Esophagus muscularis mucosa (tissue), 4 donors: ENCODE results near the gene FZD10. TPM values are rescaled to one million over a fixed set of nuclear protein-coding genes. Genes with fewer than 3 reads are reported as not detected.
A peak's percentile ranks its signal among the peaks of the same experiment; 100 is the strongest.

Experiments
- DNase-seq: peaks from one replicate; pipeline ENCODE4 v3.0.0-alpha.2; 2017; ENCODE audit errors: extremely low spot score
- H3K27ac ChIP-seq, 4 donors: fragments of 200-600 bp; sonication (generic); replicated peaks in 1 of 4; 1 replicate in 3 of 4; 2 replicates in 1 of 4; pipeline ENCODE4 v1.5.1; 2016 to 2019; ENCODE audit warnings: mild to moderate bottlenecking in 1 of 4
- H3K27me3 ChIP-seq, 4 donors: fragments of 200-600 bp; sonication (generic); one replicate each; pipeline versions ENCODE4 v1.5.1 to v1.6.0; 2016 to 2019
- H3K36me3 ChIP-seq, 4 donors: fragments of 200-600 bp; sonication (generic); one replicate each; pipeline ENCODE4 v1.5.1; 2016 to 2019
- H3K4me1 ChIP-seq, 4 donors: fragments of 200-600 bp; sonication (generic); one replicate each; pipeline ENCODE4 v1.5.1; 2016 to 2019
- H3K4me3 ChIP-seq, 4 donors: fragments of 200-600 bp; sonication (generic); 1 replicate in 2 of 4; 2 replicates in 2 of 4; pipeline ENCODE4 v1.5.1; 2016 to 2019; ENCODE audit warnings: mild to moderate bottlenecking in 4 of 4, moderate library complexity in 1 of 4
- H3K9me3 ChIP-seq, 4 donors: fragments of 200-600 bp; sonication (generic); 1 replicate in 3 of 4; 2 replicates in 1 of 4; pipeline ENCODE4 v1.5.1; 2016 to 2019
- EP300 ChIP-seq: sonication (generic); formaldehyde crosslinking; IDR thresholded peaks from one replicate; pipeline ENCODE4 v1.6.1; 2017; ENCODE audit warnings: antibody characterized with exemption
- POLR2A ChIP-seq: fragments of 450-650 bp; IDR thresholded peaks from one replicate; pipeline ENCODE4 v1.6.1; 2017; ENCODE audit warnings: antibody characterized with exemption, moderate library complexity, mild to moderate bottlenecking, low read depth
- POLR2AphosphoS5 ChIP-seq, 2 donors: sonication (generic); formaldehyde crosslinking; IDR thresholded peaks; one replicate each; pipeline ENCODE4 v1.6.1; 2017; ENCODE audit warnings: antibody characterized with exemption in 2 of 2
- WGBS: methylation state at CpG from one replicate; pipeline ENCODE4 v1.1.5; 2018; 5-methylcytosine and 5-hydroxymethylcytosine counted together
- intact Hi-C: fragments of 100-400 bp; cut with DNase I; formaldehyde crosslinking; loops from one replicate; pipeline ENCODE4 v1.15.1; 2023
- total RNA-seq, 4 donors: library from RNA; depleted of rRNA; stranded (reverse); fragments of >200 nt; gene quantifications; one replicate each; pipeline versions ENCODE4 v1.1.0 to v1.2.1, GENCODE V29; 2016
- TF ChIP-seq, protein P1 (sequence below), 3 experiments: fragments of 200-600 bp in 2 of 3; fragments of 450-650 bp in 1 of 3; sonication (generic) in 2 of 3; IDR thresholded peaks; one replicate each; pipeline ENCODE4 v1.5.1; 2017 to 2019; ENCODE audit warnings: antibody characterized with exemption in 3 of 3, mild to moderate bottlenecking in 2 of 3, moderate library complexity in 1 of 3

Gene FZD10, protein sequence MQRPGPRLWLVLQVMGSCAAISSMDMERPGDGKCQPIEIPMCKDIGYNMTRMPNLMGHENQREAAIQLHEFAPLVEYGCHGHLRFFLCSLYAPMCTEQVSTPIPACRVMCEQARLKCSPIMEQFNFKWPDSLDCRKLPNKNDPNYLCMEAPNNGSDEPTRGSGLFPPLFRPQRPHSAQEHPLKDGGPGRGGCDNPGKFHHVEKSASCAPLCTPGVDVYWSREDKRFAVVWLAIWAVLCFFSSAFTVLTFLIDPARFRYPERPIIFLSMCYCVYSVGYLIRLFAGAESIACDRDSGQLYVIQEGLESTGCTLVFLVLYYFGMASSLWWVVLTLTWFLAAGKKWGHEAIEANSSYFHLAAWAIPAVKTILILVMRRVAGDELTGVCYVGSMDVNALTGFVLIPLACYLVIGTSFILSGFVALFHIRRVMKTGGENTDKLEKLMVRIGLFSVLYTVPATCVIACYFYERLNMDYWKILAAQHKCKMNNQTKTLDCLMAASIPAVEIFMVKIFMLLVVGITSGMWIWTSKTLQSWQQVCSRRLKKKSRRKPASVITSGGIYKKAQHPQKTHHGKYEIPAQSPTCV
- total RNA-seq: 1 to 10 TPM in 2 of 4 donors, under 1 TPM in 2; 0.42 to 1.5 (median 1.0) TPM

DNA sequence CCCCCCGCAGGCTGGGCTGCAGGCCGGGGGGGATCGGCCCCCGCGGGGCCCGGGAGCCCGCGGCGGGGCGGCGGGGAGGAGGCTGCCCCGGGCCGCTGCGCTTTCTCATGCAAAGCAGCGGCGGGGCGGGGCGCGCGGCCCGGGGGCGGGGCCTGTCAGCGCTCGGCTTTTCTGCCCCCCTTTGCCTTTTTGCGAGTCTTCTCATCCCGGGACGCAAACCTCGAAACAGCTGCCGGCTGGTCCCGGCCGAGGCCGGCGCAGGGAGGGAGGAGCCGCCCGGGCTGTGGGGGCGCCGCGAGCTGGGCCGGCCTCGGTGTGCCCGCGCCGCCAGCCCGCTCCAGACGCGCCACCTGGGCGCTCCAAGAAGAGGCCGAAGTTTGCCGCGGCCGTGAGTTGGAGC is at the start of gene FZD10:
Gene FZD10 (plus strand): TSS at position 198 of the 400 bp plus-strand sequence. CDS start 479 bp downstream, outside the sequence.
- DNase-seq: no peak
- 0% methylated on average over 21 of the region's 51 CpGs for whole genome bisulfite sequencing
- peak within 1 kb of the TSS in 2 of 4 donors; percentile 37 to 44 for H3K27ac ChIP-seq

DNA sequence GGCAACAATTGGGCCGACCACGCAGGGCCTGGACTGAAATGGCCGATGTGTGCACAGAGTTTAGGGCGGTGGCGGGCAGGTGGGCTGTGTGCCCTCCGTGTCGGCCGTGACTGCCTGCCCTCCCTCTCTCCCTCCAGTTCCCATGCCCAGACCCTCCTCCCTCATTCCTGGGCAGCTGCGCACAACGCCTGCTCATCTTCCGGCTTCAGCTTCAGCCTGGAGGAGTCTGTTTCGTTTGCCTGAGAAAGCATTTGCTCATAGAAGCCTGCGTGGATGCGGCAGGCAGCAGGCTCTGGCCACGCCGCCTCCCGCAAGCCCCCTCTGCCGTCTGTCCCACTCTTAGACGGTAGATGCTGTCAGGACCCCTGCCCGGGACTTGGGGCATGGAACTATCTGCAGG is 47.3 kb upstream of the FZD10 start:
- H3K36me3 ChIP-seq: no peaks in the 10 kb centered on the region
- H3K27ac ChIP-seq: no peak overlapping the region
- no peaks in the 10 kb centered on the region for H3K4me1 ChIP-seq
- peaks cover 0 to 58% (median 0%) of the 10 kb centered on the region in 4 donors for H3K27me3 ChIP-seq
- no peak for DNase-seq
- TF ChIP-seq, protein P1, sequence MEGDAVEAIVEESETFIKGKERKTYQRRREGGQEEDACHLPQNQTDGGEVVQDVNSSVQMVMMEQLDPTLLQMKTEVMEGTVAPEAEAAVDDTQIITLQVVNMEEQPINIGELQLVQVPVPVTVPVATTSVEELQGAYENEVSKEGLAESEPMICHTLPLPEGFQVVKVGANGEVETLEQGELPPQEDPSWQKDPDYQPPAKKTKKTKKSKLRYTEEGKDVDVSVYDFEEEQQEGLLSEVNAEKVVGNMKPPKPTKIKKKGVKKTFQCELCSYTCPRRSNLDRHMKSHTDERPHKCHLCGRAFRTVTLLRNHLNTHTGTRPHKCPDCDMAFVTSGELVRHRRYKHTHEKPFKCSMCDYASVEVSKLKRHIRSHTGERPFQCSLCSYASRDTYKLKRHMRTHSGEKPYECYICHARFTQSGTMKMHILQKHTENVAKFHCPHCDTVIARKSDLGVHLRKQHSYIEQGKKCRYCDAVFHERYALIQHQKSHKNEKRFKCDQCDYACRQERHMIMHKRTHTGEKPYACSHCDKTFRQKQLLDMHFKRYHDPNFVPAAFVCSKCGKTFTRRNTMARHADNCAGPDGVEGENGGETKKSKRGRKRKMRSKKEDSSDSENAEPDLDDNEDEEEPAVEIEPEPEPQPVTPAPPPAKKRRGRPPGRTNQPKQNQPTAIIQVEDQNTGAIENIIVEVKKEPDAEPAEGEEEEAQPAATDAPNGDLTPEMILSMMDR (IDR thresholded peaks at IDR 0.05): no peak
- no peak for TF ChIP-seq POLR2A
- TF ChIP-seq EP300: no peak
- no peak for TF ChIP-seq POLR2AphosphoS5 (IDR thresholded peaks at IDR 0.05)
- H3K9me3 ChIP-seq: no peaks in the 10 kb centered on the region
- intact Hi-C loops: no loop called here
- no peak overlapping the region for H3K4me3 ChIP-seq
- WGBS: 100% methylated on average over 7 of the region's 20 CpGs

More for the DNA sequence above, at the start of gene FZD10:
- peak within 1 kb of the TSS; percentile 49 to 59 (median 51) for H3K4me3 ChIP-seq
- TF ChIP-seq POLR2A: no peak
- no peak for TF ChIP-seq POLR2AphosphoS5 (IDR thresholded peaks at IDR 0.05)
- TF ChIP-seq, protein P1 (IDR thresholded peaks at IDR 0.05): no peak
- no peak for TF ChIP-seq EP300
- H3K9me3 ChIP-seq: no peaks in the 10 kb centered on the region
- intact Hi-C loops: no loop called here
- H3K36me3 ChIP-seq: no peaks in the 10 kb centered on the region
- H3K27me3 ChIP-seq: peaks cover 0 to 83% (median 22%) of the 10 kb centered on the region in 4 donors
- H3K4me1 ChIP-seq: peaks cover 14 to 31% (median 29%) of the 10 kb centered on the region in 4 donors

DNA sequence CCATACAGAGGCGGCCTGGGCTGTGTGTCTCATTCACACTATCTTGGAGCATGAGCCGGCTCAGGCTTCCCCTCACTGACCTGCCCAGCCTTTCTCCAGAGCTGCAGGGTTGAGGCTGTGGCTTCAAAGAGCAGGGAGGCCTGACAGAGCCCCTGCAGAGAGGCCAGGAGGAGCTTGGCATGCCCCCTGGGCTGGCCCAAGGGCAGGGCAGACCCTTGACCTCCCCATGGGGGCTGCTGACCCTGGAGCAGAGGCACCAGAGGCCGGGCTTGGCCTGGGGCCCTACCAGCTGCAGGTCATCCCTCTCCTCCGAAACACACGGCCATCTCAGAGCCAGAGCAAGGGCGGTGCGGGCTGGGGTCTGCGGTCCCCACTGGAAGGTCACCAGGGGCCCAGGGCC is 46.6 kb upstream of the FZD10 start:
- H3K36me3 ChIP-seq: no peaks in the 10 kb centered on the region
- H3K9me3 ChIP-seq: no peaks in the 10 kb centered on the region
- no CpG with 5 or more reads among the region's 8 CpGs for WGBS
- H3K27ac ChIP-seq: no peak overlapping the region
- peaks cover 0 to 2% (median 0%) of the 10 kb centered on the region in 4 donors for H3K4me1 ChIP-seq
- peaks cover 0 to 63% (median 0%) of the 10 kb centered on the region in 4 donors for H3K27me3 ChIP-seq
- H3K4me3 ChIP-seq: no peak overlapping the region
- intact Hi-C loops: no loop called here
- TF ChIP-seq POLR2A: no peak
- TF ChIP-seq POLR2AphosphoS5 (IDR thresholded peaks at IDR 0.05): no peak
- TF ChIP-seq EP300: no peak
- TF ChIP-seq, protein P1 (IDR thresholded peaks at IDR 0.05): no peak
- no peak for DNase-seq

DNA sequence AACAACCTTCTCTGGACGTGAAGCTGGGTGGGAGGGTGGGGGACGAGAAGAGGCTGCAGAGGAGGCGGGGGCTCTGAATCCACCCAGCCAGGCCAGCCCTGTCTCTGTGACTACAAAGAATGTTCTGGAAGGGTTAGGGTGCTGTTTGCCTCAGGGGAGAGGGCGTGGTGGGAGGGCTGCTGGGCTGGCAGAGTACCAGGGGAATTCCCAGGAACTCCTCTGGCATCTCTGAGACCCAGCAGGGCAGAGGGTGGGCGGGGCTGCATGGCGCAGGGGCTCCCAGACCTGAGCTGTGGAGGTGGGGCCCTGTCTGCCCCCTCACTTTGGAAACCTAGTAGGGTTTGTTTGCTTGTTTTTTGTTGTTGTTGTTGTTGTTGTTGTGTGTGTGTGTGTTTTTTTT is 45.5 kb upstream of the FZD10 start:
- H3K4me1 ChIP-seq: peaks cover 0 to 9% (median 0%) of the 10 kb centered on the region in 4 donors
- WGBS: 79% methylated on average over 6 of the region's 6 CpGs
- H3K4me3 ChIP-seq: no peak overlapping the region
- H3K27me3 ChIP-seq: peaks cover 0 to 52% (median 0%) of the 10 kb centered on the region in 4 donors
- intact Hi-C loops: no loop called here
- DNase-seq: no peak
- H3K27ac ChIP-seq: no peak overlapping the region
- no peak for TF ChIP-seq EP300
- TF ChIP-seq, protein P1 (IDR thresholded peaks at IDR 0.05): no peak
- H3K9me3 ChIP-seq: no peaks in the 10 kb centered on the region
- H3K36me3 ChIP-seq: no peaks in the 10 kb centered on the region
